Measurements from ENCODE around the gene ENTHD1.

The ENTHD1 gene

DNA sequence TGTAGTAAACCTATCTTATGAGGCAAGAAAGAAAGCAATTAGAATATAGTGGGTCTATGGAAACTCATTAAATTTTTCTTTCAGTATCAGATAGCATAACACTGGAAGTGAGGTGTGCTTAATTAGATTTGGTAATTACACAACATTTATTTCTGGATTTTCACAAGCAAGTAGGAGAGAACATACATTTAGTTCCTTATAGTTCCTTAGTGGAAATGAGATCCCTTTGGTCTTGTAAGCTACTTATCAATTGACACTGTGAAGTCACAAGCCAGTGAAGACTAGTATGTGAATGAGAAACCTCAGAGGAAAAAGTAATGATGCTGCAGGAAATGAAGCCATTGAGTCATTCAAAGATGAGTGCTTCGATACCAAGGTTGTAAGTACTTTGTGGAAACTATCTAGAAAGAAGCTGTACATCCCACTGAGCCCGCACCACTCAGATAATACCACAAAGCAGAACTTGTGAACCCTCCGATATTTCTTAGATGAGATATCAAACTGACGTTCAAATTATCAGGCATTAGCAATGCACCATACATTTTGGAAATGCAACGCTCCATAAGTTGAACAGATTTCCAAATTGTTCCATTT is 53.5 kb downstream of the ENTHD1 start:
- no peak for DNase-seq

DNA sequence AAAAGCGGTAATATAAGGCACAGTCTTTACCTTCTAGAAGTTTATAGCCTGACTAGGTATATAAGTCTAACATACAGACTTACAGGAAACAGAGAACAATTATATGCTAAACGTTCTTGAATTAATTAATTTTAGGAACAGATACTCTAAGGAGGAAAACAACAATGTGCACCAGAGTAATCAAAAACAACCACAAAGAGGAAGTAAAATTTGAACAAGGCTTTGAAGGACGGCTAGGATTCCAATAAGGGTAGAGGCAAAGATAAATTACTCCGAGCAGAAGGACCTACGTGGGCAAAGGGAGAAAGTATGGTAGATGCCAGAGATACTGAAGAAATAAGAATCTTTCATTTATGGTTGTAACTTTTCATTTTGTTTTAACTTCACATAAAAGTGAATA is 54.4 kb downstream of the ENTHD1 start:
- no peak for DNase-seq

DNA sequence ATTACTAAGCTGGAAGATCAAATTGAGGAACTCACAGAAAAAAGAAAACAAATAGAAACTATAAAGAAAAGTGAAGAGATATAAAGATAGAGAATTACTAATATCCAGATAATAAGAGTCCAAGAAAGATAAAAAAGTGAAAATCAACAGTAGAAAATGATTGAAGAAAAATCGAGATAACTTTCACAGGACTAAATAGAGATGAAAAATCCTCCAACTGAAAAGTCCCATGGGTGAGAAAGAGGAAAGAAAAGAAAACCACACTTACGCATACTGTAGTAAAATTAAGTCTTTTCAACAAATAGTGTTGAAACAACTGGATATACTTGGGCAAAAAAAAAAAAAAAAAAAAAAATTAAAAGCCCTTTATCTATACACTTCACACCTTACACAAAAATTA is 60.0 kb downstream of the ENTHD1 start:
- no peak for DNase-seq

DNA sequence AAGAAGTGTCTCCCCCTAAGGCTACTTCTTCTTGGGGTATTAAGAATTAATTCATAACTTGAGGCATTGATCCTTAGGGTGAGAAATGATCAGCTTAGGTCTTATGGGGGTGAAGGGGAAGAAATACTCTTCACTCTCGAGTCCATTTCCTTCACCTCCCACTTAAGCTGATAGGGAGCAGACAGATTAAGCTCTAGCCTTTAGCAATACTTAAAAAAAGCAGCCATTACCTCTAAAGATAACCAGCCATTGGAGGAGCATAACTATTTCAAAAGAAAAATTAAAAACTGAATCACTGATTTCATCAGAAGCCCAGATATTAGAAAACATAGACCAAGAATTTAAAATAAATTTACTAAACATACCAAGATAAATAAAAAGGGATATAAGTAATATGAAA is 60.5 kb downstream of the ENTHD1 start:
- DNase-seq = no peak

DNA sequence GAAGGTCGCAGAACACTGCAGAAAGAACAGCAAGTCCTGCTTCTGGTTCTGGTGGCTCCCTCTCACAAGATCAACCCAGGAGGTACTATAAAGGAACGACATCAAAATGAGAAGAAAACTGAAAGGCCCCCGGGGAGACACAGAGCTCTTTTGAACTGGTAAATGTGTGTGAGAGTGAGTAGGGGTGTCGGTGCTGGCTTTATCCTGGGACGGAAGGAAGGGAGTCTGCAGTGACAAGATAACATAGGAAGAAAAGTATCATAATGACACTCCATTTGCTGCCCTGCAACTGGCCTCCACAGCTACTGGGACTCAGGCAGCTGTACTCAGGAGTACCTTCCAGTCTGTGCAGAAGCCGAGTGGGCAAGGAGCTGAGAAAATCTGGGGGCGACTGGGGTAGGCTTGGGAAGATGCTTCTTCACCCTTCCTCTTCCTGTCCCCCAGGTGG is 60.9 kb downstream of the ENTHD1 start:
- DNase-seq = no peak

DNA sequence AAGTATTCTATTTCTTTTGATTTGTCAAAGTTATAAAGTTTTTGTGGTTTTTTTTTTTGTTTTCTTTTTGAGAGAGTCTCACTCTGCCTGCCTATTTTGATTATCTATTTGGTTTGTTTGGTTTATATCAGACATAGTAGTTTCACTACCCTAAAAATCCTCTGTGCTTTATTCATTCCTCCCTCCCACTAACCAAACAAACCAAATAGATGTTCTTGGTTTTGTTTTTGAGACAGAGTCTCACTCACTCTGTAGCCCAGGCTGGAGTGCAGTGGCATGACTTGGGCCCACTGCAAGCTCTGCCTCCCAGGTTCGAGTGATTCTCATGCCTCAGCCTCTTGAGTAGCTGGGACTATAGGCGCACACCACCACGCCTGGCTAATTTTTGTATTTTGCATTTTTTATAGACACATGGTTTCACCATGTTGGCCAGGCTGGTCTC is 67.9 kb downstream of the ENTHD1 start:
- no peak for DNase-seq

DNA sequence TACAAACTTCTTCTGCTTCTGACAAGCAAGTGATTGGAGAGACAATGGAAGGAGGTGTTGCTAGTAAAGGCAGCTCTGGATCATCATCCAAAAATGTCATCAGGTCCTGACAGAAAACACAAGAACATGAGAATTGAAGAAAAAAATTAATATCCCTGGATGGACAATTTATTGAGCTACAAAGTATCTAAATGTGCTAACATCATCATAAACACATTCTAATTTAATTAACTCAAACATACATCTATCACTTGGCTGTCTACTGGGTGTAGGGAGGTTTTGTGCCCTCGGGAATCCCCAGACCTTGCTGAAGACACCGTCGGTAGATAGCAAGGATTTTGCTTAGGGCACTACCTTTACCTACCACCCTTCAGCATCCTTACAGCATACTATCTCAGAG is 72.6 kb downstream of the ENTHD1 start:
- no peak for DNase-seq

DNA sequence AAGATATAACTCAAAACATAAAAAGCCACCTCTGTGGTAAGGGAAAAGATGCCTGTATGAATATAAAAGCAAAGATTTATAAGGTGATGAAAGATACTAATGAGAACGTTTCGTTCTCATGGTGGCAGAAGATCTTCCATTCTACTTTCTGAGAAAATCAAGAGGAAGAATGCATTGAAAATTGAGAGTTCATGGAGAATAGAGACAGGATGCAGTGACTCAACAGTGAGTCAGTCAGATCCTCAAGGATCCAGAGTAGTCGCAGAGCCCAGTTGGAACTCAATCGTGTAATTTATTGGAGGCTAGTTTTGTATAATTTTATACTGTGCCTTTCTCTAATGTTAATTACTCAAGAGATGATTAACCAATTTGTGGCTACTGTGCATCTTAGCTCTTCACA is 73.3 kb downstream of the ENTHD1 start:
- DNase-seq = no peak

DNA sequence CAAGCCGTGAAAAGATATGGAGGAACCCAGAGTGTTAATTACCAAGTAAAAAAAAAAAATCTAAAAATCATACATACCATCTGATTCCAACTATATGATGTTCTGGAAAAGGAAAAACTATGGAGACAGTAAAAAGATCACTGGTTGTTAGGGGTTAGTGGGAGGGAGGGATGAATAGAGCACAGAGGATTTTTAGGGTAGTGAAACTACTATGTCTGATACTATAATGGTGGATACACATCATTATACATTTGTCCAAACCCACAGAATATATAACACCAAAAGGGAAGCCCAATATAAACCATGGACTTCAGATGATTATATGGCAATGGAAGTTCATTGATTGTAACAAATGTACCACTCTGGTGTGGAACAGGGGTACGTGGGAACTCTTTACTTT is 74.1 kb downstream of the ENTHD1 start:
- DNase-seq = no peak

DNA sequence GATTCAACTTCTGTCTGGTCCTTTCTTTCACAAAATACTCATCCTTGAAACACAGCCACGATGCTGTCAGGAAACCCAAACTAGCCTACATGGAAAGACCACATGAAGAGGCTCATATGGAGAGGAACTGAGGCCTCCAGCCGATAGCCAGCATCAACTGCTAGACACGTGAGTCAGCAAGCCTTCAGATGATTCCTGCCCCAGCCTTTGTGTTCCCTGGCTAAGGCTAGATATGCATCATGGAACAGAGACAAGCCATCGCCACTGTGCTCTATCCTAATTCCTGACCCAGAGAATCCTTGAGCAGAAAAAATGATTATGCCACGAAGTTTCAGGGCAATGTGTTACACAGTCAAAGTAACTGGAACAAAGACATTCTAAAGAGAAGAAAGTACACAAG is 75.5 kb downstream of the ENTHD1 start:
- no peak for DNase-seq

DNA sequence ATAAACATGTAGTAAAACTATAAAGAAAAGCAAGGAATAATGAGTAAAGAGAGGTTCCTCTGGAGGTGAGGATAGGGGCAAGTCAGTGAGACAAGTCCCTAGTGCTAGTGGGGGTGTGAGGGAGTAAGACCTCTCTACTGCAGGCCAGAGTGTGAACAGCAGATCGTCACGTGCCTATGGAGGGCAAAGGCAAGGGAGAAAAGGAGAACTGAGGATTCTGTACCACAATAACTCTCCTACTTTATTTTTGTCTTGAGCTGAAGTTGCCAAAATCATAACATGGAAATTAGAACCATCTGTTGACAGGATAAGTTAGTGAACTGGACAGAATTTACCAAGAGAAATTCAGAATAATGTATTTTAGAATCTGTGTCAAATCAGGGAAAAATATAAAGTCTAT is 77.6 kb downstream of the ENTHD1 start:
- DNase-seq = no peak

DNA sequence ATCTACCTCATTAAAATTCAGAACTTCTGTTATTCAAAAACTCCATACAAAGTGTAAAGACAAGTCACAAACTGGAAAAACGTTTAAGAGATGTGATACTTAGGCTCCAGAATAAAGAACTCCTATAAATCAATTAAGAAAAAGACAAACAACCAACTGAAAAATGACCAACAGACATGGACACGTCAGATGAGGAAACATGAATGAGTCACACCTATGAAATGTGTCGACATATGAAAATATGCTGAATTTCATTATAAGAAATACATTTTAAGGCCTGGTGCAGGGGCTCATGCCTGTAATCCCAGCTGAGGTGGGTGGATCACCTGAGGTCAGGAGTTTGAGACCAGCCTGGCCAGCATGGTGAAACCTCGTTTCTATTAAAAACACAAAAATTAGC is 78.7 kb downstream of the ENTHD1 start:
- no peak for DNase-seq

DNA sequence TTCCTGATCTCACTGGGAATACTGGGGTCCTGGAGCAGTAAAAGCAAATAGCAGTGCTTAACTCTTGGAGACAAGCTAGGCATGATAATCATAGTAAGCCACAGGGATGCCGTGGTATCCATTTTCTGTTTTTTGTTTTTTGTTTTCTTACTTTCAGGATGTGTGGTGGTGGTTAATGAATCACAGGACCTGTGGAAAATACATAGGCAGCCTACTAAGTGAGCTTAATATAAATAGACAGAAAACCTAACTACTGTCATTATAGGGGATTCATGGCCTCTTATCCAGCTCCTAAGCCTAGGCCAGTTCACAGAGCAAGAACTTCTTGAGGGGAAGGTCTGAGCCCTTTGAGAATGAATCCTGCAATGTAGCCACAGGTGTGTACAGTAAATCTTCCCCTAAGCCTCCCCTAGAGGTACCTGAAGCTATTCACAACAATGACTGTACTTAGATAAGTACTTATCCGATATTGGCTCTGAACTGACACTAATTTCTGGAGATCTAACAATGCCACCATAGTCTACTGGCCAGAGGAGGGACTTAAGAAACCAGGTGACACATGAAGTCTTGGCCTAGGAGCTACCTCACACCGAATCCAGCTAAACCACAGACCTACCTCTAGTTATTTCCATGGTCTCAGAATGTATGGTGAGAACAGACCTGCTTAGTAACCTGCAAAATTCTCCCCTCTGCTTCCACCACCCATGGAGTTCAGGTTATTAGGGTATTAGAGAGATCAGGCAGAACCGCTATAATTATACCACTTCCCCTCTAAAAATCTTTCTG is 83.6 kb downstream of the ENTHD1 start:
- no peak for DNase-seq

DNA sequence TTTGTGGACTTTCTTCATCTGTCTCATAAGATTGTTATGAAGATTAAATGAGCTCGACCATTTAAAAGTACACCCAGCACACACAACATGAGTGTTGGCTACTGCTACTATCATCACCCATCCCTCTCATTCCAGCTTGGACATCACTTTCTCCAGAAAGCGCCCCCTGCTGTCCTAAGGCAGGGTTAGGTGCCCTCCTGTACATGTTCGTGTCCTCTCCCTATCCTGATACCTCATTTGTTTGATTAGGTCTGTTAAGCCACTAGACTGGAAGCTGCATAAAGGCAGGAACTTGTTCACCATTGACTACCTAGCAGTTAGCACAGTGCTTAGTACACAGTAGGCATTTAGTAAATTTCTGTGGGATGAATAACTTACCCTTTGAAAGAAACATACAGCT is 85.5 kb downstream of the ENTHD1 start:
- no peak for DNase-seq

DNA sequence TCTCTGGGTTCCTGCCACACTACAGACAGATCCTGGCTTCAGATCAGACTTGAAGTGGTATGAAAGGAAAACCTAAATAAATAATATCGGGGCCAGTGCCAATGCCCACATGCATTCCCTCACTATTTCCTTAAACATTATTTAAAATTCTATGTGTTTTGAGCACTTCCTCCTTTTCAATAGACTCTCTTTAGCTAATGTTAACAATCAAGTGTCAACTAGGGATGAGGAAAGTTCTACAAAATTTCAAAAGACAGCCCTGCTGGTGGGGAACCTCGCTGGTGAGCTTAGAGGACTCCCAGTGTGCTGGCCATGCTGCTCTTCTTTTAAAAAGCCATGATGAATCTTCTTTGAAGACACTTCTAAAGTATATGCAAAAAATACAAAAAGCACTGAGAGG is 87.5 kb downstream of the ENTHD1 start:
- no peak for DNase-seq

DNA sequence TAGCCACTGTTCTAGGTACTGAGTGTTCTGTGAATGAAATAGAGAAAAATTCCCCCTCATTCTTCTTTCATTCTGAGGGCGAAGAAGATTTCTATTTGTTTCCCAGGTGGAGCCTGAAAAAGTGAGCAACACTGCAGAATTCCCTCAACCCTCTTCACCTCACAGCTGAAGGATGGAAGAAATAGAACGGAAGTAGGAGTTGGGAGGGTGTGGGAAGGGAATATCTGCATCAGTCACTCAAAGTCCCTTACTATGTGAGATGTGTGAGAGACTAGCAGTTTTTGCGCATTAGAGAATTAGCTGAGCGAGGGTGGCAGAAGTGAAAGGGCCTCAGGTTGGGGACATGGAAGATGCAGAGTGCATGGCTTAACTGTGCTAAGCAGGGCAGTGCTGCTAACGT is 88.4 kb downstream of the ENTHD1 start:
- no peak for DNase-seq

DNA sequence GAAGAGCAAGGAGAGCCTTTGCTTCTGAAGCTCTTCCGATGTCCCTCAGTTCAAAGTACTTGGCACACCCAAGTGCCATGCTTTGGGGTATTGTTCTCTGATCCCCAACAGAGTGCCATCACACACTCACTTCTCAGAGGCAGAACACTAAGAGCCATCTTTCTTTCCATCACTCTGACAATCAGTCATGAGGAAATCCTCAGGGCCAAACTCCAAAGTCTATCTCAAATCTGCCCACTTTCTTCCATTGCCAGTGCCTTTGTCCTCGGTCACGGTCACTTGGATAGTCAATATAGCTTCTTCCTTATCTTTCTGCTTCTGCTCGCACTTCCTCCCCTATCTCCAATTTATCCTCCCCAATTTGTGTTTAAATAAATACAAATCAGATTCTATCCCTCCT is 90.9 kb downstream of the ENTHD1 start:
- no peak for DNase-seq

DNA sequence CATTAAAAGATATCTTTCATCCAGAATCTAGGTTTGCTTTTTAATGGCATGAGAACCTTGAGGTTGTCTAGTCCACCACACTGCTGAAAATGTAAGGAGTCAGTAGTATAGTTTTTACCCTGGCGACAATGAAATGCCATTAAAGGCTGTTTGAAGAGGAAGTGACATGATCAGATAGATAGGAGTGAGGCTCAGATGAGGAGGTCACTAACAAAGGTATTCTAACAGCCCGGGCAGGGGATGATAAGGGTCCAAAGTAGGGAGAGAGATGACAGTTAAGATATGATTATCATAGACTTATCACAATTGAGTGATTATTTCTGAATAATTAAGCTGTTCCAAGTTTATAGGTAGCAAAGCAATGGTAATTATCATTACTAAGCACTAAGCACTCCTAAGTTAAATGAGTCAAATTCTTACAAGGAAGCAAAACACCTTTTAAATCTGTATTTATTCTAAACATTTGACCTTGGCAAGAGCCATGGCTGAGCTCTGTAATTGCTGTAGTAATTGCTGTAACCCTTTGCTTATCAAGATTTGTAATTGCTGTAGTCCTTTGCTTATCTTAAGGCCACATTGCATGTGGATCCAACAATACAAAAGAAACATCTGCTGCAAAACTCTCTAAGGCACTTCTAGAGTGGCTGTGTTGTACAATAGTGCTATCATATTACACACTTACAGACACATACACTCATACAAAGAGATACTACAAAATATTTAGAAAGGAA is 92.6 kb downstream of the ENTHD1 start:
- no peak for DNase-seq

DNA sequence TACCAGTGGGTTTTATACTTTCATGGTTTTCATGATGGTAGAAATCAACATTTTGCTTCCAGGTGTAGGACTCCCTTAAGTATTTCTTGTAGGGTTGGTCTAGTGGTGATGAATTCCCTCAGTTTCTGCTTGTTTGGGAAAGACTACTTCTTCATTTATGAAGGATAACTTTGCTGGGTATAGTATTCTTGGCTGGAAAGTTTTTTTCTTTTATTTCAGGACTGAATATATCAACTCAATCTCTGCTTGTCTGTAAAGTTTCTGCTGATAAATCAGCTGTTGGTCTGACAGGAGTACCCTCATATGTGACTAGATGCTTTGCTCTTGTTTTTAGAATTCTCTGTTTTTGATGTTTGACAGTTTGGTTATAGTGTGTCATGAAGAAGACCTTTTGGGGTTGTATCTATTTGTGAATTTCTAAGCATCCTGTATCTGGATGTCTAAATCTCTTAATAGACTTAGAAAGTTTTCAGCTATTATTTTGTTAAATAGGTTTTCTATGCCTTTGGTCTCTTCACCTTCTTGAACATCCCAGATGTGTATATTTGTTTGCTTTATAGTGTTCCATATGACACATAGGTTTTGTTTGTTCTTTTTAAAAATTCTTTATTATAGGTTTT is 95.9 kb downstream of the ENTHD1 start:
- no peak for DNase-seq

DNA sequence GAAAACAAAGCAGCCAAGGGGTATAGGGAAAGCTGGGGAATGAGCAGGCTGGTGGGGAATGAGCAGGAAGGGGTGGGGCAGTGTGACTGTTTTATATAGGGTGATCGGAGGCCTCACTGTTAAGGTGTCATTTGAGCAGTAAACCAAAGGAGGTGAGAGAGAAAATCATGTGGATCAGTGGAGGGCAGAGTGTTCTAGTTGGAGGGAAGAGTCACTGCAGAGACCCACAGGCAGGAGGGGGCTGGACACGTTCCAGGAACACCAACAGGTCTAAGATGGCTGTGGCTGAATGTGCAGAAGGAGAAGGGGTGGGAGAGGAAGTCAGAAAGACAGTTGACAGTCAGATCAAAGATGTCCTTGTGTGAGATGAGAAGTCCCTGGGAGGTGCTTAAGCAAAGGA is 103.8 kb downstream of the ENTHD1 start:
- no peak for DNase-seq

DNA sequence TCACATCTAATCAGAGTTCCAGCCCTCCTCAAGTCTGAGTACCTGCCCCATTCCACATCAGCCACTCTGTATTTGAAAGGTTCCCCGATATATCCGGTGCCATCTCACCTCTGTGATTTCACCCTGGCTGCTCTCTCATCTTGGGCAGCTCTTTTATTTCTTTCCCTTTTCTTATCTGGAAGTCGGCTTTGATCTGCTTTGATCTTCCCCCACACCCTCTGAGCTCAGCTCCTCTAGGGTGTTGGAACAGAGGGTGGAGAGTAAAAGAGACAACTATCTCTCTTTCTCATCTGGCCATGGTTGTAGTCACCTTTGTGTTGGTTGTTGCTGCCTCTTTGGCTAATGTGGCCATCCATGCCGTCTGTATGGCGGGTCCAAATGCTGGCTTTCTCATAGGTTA is 108.3 kb downstream of the ENTHD1 start:
- DNase-seq = no peak

DNA sequence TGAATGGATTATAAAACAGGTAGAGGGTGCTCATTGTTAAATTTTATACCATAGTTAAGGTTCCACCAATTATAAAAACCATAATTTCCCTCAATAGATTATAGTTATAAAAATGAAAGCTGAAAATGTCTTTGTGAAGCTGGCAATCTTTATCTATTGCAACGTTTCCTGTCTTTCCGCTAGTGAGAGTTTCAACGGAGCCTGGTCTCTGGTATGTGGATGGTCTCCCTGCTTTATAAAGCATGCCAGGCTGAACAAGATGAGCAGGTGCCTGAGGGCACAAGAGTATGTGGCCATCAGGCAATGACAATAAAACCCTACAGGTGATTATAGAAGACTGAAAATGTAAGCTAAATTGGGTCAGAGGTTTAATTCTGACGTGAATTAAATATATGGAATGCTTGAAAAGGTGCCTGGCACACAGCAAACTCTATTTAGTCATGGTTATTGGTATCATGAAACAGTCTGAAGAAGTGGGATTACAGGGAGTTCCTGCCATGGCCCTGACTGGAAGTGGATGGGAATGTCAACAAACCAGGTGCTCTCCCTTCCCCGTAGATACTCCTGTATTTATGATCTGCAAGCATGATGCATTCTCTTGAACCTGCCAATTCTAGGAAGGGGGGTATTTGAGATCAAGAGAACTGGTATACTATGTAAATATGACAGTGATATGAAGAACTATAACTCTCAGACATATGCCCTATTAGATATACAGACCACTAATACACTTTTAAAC is 115.7 kb downstream of the ENTHD1 start:
- DNase-seq = no peak

All from NCI-H2227 treated with DMSO at 0.1 percent for 48 hours (cell line).